ENCODE results near the gene ANKRD7.

ANKRD7 gene

GRCh38 chr7:118214051-118214832 is 10.3 kb upstream of the ANKRD7 start:
- H3K4me1 ChIP-seq (ENCODE audit: low read length), result no peaks in the 10 kb centered on the region
- H3K36me3 ChIP-seq (replicated peaks; ENCODE audit: insufficient read depth, low read length), result no peaks in the 10 kb centered on the region
- H3K9ac ChIP-seq (ENCODE audit: low read length), result peak overlapping the region; percentile 18; the same call in 1 of the 2 replicates
- no peak overlapping the region for H3K27ac ChIP-seq (ENCODE audit: low read length)
- no peaks in the 10 kb centered on the region for H3K79me2 ChIP-seq (ENCODE audit: low read length)
- no peaks in the 10 kb centered on the region for H3K27me3 ChIP-seq (replicated peaks; ENCODE audit: insufficient read depth, low read length)
- TF ChIP-seq EZH2 (optimal IDR thresholded peaks at IDR 0.05; ENCODE audit: low read depth, low read length) (no peak), CTCF (IDR thresholded peaks at IDR 0.05; ENCODE audit: low read length) (no peak), EZH2phosphoT487 (IDR thresholded peaks at IDR 0.05; ENCODE audit: low read length) (no peak)
- H3F3A ChIP-seq (ENCODE audit: insufficient read depth, low read length), result no peaks in the 10 kb centered on the region
- peak overlapping the region; percentile 78 for H2AFZ ChIP-seq (ENCODE audit: low read length)
- H4K20me1 ChIP-seq (ENCODE audit: insufficient read depth, low read length), result no peaks in the 10 kb centered on the region
- H3K4me3 ChIP-seq (ENCODE audit: low read length), result peak overlapping the region; percentile 66
- peak; percentile 75 for DNase-seq
- no peaks in the 10 kb centered on the region for H3K9me3 ChIP-seq (replicated peaks; ENCODE audit: insufficient read depth, low read length)
- H3K9me2 ChIP-seq (replicated peaks; ENCODE audit: insufficient read depth, low read length), result no peaks in the 10 kb centered on the region
- H3K4me2 ChIP-seq (ENCODE audit: low read depth, low read length), result peak overlapping the region; percentile 79

GRCh38 chr7:118214833-118215182 is 9.7 kb upstream of the ANKRD7 start:
- Histone ChIP-seq H4K20me1 (ENCODE audit: insufficient read depth, low read length) (no peaks in the 10 kb centered on the region), H3K79me2 (ENCODE audit: low read length) (no peaks in the 10 kb centered on the region), H3K27me3 (replicated peaks; ENCODE audit: insufficient read depth, low read length) (no peaks in the 10 kb centered on the region), H3F3A (ENCODE audit: insufficient read depth, low read length) (no peaks in the 10 kb centered on the region), H3K4me2 (ENCODE audit: low read depth, low read length) (peak overlapping the region; percentile 79), H3K9ac (ENCODE audit: low read length) (peak overlapping the region; percentile 18; the same call in 1 of the 2 replicates), H3K9me2 (replicated peaks; ENCODE audit: insufficient read depth, low read length) (no peaks in the 10 kb centered on the region), H3K27ac (ENCODE audit: low read length) (no peak overlapping the region), H3K4me1 (ENCODE audit: low read length) (no peaks in the 10 kb centered on the region), H3K4me3 (ENCODE audit: low read length) (peak overlapping the region; percentile 66), H3K9me3 (replicated peaks; ENCODE audit: insufficient read depth, low read length) (no peaks in the 10 kb centered on the region), H3K36me3 (replicated peaks; ENCODE audit: insufficient read depth, low read length) (no peaks in the 10 kb centered on the region), H2AFZ (ENCODE audit: low read length) (peak overlapping the region; percentile 78)
- no peak for DNase-seq
- no peak for TF ChIP-seq EZH2 (optimal IDR thresholded peaks at IDR 0.05; ENCODE audit: low read depth, low read length)
- TF ChIP-seq EZH2phosphoT487 (IDR thresholded peaks at IDR 0.05; ENCODE audit: low read length), result no peak
- TF ChIP-seq CTCF (IDR thresholded peaks at IDR 0.05; ENCODE audit: low read length), result no peak

GRCh38 chr7:118217210-118217619 is 7.3 kb upstream of the ANKRD7 start:
- no peak overlapping the region for H3K9ac ChIP-seq (ENCODE audit: low read length)
- H3K9me2 ChIP-seq (replicated peaks; ENCODE audit: insufficient read depth, low read length), result no peaks in the 10 kb centered on the region
- DNase-seq, result no peak
- H4K20me1 ChIP-seq (ENCODE audit: insufficient read depth, low read length), result no peaks in the 10 kb centered on the region
- H3K4me3 ChIP-seq (ENCODE audit: low read length), result no peak overlapping the region
- no peaks in the 10 kb centered on the region for H3K36me3 ChIP-seq (replicated peaks; ENCODE audit: insufficient read depth, low read length)
- H2AFZ ChIP-seq (ENCODE audit: low read length), result no peak overlapping the region
- TF ChIP-seq EZH2 (optimal IDR thresholded peaks at IDR 0.05; ENCODE audit: low read depth, low read length), result no peak
- TF ChIP-seq CTCF (IDR thresholded peaks at IDR 0.05; ENCODE audit: low read length), result no peak
- TF ChIP-seq EZH2phosphoT487 (IDR thresholded peaks at IDR 0.05; ENCODE audit: low read length), result no peak
- H3F3A ChIP-seq (ENCODE audit: insufficient read depth, low read length), result no peaks in the 10 kb centered on the region
- no peak overlapping the region for H3K4me2 ChIP-seq (ENCODE audit: low read depth, low read length)
- no peaks in the 10 kb centered on the region for H3K9me3 ChIP-seq (replicated peaks; ENCODE audit: insufficient read depth, low read length)
- H3K27ac ChIP-seq (ENCODE audit: low read length), result no peak overlapping the region
- H3K4me1 ChIP-seq (ENCODE audit: low read length), result no peaks in the 10 kb centered on the region
- no peaks in the 10 kb centered on the region for H3K27me3 ChIP-seq (replicated peaks; ENCODE audit: insufficient read depth, low read length)
- no peaks in the 10 kb centered on the region for H3K79me2 ChIP-seq (ENCODE audit: low read length)

Data from MM.1S (cell line).